ENCODE measurements around the gene ZNF362.
A peak's percentile ranks its signal among the peaks of the same experiment; 100 is the strongest.

ZNF362 gene

GRCh38 chr1:33330906-33331305, 74.6 kb downstream of the ZNF362 start:
- DNase-seq, result no peak

DNA sequence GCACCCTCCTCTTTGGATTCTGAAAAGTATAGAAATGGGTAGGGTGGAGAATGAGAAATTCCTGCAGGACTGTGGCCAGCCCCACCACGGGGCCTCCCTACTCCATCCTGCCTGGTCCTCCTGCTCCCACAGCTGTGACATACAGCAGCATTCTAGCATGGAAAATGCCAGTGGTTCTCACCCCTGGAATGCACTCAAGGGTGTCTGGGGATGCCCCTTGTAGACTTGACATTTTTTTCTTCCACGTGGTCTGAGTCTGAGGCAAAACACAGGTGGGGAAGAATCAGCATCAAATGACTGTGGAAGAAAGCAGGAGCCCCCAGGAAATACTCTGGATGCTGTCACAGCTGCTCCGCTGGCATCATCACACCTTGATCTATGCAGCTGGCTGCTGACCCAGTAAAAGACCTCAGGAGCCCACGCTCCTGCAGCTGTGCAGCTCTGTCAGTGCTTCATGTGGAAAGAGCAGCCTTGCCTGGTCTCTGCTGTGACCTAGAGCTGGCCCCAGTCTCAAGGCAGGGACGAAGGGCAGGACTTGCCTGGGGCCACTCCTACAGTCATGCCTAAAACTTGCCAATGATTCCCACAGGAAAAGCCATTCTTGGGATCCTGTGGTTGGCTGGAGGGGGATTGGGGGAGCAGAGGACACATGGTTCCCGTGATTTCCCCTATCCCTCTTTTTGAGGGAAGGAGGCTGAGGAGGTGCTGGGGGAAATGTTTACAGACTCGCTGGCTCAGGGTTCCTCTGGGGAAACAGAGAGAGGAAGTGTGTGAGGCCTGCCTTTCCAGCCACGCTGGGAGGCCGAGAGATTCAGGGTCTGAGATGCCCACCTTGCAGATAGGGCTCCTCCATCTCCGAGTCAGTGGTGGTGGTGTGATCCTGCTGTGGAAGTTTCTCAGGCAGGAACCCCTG, 75.4 kb downstream of the ZNF362 start:
- DNase-seq, result no peak

GRCh38 chr1:33332357-33332789, 76.1 kb downstream of the ZNF362 start:
- no peak for DNase-seq

DNA sequence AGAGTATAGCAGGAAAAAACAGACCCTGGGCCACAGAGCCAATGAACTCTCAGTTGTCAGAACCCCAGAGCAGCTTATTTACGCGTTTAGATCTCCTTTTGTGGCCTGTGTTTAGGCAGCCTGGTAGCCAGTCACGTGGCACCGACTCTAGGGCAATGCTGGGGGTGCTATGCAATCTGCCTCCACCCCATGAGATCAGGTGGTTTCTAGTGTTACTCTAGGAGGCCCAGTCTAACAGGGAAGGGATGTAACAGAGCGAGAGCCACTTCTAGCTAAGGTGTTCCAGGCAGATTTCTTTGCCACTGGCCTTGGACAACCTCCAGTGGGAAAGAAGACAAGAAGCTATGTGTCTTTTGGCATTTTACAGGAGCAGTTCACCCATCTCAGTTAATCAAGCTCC, 76.6 kb downstream of the ZNF362 start:
- DNase-seq, result no peak

DNA sequence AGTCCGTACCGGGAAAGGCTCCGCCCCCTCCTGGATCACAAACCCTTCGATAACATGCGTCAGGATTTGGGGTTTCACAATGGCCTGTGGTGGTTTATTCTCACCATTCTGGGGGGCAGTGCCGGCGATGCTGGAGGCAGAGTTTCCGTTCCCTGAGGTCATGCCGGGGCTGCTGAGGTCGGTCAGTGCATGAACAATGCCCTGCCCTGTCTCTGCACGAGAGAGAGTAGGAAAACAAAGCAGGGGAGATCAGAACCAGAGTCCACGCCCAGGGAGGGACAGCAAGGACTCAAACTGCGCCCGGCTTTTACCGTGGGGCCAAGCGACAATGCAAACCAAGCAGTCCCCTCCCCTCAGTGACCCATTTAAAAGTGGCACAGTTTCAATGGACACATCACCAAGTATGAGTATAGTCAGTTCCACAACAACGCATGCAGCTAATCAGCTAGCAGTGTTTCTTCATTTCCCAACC, 77.8 kb downstream of the ZNF362 start:
- DNase-seq, result no peak

- DNase-seq, result no peak
Observed at GRCh38 chr1:33335020-33335419, 78.7 kb downstream of the ZNF362 start.

DNA sequence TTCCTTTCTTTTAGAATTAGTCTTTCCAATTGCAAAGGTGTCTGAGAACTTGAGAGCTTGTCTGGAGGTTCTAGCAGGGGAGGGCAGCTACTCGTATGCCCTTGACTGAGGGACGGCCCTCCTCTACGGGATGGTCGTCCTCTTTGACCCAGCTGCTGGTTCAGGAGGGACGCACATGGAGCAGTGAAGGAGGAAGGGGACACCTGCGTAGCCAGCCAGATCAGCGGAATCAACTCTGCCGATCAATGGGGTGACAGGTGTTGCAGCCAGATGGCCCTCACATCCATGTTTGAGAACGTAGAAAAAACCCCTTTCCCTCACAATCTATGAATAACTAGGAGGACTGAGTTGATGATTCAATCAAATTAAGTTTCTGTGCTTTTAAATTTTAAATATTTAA, 80.3 kb downstream of the ZNF362 start:
- no peak for DNase-seq

DNA sequence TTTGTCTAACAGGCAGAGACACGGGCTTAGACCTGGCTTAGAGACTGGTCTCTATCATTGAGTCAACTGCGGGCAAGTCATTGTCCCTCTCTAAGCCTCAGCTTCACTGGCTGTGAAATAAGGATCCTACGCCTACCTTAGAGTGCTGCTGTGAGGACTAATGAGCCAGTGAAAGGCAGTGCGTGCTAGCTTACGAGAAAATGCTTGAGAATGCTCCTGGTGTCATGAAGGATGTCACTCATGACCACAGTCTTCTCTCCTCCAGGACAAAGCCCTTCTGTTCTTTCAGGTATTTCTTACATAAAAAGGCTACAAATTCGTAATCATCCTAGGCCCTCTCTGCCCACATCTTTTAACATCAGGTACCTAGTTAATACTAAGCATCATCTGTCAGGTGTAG, 81.1 kb downstream of the ZNF362 start:
- DNase-seq, result no peak

- DNase-seq, result no peak
Observed at GRCh38 chr1:33338048-33338439, 81.8 kb downstream of the ZNF362 start.

- no peak for DNase-seq
Observed at GRCh38 chr1:33338440-33339211, 82.3 kb downstream of the ZNF362 start.

GRCh38 chr1:33339413-33339812, 83.1 kb downstream of the ZNF362 start:
- no peak for DNase-seq

DNA sequence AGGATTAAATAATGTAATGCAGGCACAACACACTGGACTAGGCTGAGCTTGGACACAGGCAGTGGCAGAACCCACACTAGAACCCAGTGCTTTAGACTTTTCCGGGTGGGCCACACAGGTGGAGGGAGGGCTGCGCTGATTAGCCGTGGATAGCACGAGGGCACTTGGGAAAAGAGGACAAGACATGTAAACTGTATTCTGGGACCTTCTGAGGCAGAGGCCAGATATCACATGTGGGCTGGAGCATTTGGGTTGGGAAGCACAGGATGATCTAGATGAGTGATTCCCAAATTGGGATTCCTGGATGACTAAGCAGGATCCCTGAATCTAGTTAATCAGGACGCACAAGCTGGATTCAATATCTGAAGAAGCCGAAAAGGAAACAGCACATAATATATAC, 84.9 kb downstream of the ZNF362 start:
- DNase-seq, result no peak

DNA sequence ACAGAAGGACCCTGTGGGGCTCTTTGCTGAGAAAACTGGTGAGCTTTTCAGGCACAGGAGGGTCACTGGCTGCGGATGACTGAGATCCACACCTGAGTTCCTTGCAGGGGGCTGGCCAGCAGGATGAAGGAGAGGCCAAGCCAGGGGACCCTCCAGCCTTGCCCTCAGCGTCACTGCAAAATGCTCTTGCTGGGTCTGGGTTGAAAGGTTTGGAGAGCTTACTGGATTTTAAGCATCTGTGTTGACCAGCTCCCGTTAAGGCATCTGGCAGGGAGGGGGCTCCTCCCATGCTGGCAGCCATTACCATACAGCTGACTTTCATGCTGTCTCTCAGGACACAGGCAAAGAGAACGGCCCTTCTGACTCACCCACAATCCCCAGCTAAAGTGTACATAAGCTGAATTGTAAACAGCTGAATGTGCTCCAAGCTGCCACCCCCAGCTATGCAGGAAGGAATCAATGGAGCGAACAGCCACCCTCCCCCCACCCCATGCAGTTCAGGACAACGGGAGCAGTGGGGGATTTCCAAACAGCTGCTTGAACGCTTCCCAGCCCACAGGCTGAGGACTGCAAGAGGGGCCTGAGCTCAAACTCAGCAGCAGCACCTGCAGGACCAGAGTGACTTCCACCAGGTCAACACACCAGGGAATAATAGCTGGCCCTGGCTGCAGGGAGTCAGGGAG, 85.9 kb downstream of the ZNF362 start:
- peak; percentile 97 for DNase-seq

DNA sequence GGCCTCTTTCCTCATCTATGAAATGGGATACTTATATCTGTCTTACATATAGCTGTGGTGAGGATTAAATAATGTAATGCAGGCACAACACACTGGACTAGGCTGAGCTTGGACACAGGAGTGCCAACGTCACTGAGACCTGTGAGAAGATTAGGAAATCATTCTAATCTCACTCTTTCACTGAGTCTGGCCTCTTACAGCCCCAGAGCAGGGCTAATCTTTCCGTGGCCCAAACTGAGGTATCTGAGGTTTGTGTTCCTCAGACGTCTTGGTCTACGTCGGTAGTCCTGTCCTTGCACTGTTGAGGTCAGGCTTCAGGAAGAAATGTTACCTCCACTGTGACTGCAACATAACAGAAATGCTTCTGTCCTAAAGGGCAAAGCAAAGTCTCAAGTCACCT, 87.2 kb downstream of the ZNF362 start:
- DNase-seq, result no peak

- DNase-seq, result no peak
Observed at GRCh38 chr1:33344896-33345560, 88.7 kb downstream of the ZNF362 start.

- no peak for DNase-seq
Observed at GRCh38 chr1:33346533-33346926, 90.2 kb downstream of the ZNF362 start.

DNA sequence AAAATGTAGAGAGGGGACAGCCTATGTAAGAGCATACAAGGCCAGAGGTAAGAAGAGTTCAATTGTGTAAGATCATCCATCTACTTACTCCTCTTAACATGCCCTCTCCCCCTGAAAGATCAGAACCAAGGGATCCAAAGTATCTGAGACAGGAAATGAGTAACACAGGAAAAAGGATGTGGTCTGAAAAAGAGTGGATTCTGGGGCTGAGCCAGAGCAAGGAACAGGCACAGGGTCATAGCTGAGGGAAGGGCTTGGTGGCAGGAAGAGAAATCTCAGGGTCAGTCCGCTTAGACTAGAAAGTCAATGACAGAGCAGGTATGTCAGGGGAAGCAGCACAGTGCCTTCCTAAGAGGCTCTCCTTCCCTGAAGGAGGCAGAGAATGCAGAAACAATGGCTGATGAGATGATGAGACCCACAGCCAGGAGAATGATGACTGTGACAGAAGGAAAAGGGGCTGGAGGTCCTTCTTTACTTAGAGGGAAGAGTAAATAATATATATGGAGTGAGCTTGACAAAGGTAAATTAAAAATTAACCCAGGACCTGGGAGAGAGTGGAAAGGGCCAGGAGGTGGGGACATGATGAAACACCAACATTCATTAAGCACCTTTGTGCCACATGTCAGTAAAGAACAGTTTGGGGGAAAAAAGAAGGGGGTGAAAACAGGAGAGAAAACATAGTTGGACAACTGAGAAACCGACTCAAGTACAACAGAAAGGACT, 90.8 kb downstream of the ZNF362 start:
- peak; percentile 95 for DNase-seq

- DNase-seq, result no peak
Observed at GRCh38 chr1:33347650-33347992, 91.3 kb downstream of the ZNF362 start.

- DNase-seq, result peak; percentile 57
Observed at GRCh38 chr1:33348194-33348593, 91.9 kb downstream of the ZNF362 start.

DNA sequence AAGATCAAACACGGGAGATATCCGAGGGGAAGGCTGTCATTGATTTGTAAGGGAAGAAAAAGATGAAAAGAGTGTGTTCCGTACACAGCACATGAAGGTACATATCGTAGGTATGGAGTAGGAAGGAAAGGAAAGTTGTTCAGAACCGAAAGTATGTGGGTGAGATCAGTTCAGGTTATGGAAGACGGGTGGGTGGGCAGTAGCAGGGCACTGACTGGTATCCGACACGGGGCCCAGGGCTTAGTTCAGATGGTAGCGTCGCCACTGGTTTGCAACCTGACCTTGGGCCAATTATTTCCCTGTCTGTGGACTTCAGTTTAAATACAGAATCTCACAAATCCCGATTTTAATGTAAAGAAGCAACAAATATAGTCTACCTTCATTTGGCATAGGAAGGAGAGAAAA, 92.4 kb downstream of the ZNF362 start:
- DNase-seq, result peak; percentile 42

DNA sequence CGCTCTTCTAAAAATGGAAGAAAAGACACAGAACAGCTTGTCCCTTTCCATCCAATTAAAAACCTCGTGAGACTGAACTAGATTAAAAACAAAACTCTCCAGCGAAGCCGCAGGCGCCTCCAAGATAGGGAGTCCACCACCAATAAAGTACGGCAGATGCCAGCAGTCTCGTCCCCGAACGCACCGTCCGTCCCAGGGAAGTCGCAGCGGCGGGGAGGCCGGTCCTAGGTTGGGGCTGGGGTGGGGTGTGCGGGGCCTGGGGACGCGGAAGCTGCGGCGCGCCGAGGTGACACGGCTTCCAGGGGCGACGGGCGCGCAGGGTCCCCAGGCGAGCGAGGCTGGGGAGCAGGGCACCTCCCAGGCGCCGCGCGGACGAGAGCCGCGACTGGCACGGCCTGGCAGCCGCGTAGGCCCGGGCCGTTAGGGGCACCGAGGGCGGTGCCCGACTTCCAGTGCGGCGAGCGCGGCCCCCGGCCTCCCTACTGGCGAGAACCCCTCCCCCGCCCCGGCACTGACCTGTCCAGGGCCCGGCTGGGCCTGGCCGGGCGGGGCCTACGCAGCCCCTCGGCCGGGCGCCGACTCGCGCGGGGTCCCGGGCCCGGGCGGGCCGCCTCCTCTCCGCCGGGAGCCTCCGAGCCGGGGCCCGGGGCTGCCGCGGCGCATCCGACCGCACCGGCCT, 92.9 kb downstream of the ZNF362 start:
- DNase-seq, result no peak
